Fibroblast of skin of left quadriceps (primary cell): ENCODE measurements around the gene SLC13A3.

ENCODE experiments used
- DNase-seq, 2 experiments: peaks; one replicate each; pipeline ENCODE4 v3.0.0-alpha.2; 2013; ENCODE audit warnings: low read depth in 2 of 2

SLC13A3 gene

GRCh38 chr20:46651091-46651962 is at the start of gene SLC13A3:
TSS of gene SLC13A3 (minus strand) at chr20:46651459. CDS start at chr20:46651421, 38 bp downstream.
- no peak for DNase-seq

GRCh38 chr20:46701057-46701456 is 49.8 kb upstream of the SLC13A3 start:
- DNase-seq: no peak

GRCh38 chr20:46700481-46700880 is 49.2 kb upstream of the SLC13A3 start:
- no peak for DNase-seq

- no peak for DNase-seq
Observed at GRCh38 chr20:46699651-46700359, 48.5 kb upstream of the SLC13A3 start.

- no peak for DNase-seq
Observed at GRCh38 chr20:46698788-46699187, 47.5 kb upstream of the SLC13A3 start.

GRCh38 chr20:46696791-46697279 is 45.6 kb upstream of the SLC13A3 start:
- DNase-seq: no peak

- no peak for DNase-seq
Observed at GRCh38 chr20:46695892-46696291, 44.6 kb upstream of the SLC13A3 start.

GRCh38 chr20:46694484-46694883 is 43.2 kb upstream of the SLC13A3 start:
- DNase-seq: no peak

GRCh38 chr20:46691196-46691595 is 39.9 kb upstream of the SLC13A3 start:
- DNase-seq: no peak

GRCh38 chr20:46690219-46691106 is 39.2 kb upstream of the SLC13A3 start:
- no peak for DNase-seq

- no peak for DNase-seq
Observed at GRCh38 chr20:46689754-46690085, 38.5 kb upstream of the SLC13A3 start.

- DNase-seq: peak; percentile 100
Observed at GRCh38 chr20:46689082-46689753, 38.0 kb upstream of the SLC13A3 start, which contains the start of gene TP53RK. TSS of gene TP53RK (minus strand) at chr20:46689444. CDS start at chr20:46689414, 30 bp downstream.

- DNase-seq: no peak
Observed at GRCh38 chr20:46688151-46689081, 37.2 kb upstream of the SLC13A3 start.

GRCh38 chr20:46683939-46684750 is 32.9 kb upstream of the SLC13A3 start:
- DNase-seq: peak in 1 of 2 experiments; percentile 53

- DNase-seq: no peak
Observed at GRCh38 chr20:46683668-46683938, 32.3 kb upstream of the SLC13A3 start.

- no peak for DNase-seq
Observed at GRCh38 chr20:46683011-46683667, 31.9 kb upstream of the SLC13A3 start.

- no peak for DNase-seq
Observed at GRCh38 chr20:46682063-46682821, 31.0 kb upstream of the SLC13A3 start.
